ENCODE measurements around the gene AP1M2.
A peak's percentile ranks its signal among the peaks of the same experiment; 100 is the strongest.

AP1M2 gene

GRCh38 chr19:10538204-10538983 lies 48.7 kb downstream of the AP1M2 start:
- no peak overlapping the region for H3K4me3 ChIP-seq (ENCODE audit: low read depth, low read length)
- ChIA-PET CTCF (interaction anchor here (0.7 to 1.2 kb wide), 3 partner anchors 10 to 106 kb away, joined by 3 to 5 read pairs (median 5); no protein-coding TSS in a partner anchor), POLR2A (interaction anchor here (0.9 kb wide), 1 partner anchor 14 kb away, joined by 4 read pairs; no protein-coding TSS in a partner anchor)
- TF ChIP-seq ZNF121 (tag by site-specific recombination; IDR thresholded peaks at IDR 0.05) = peak; percentile 61; the same call in 1 of the 2 replicates
- TF ChIP-seq SP2 (tag by site-specific recombination; IDR thresholded peaks at IDR 0.05) = no peak
- TF ChIP-seq ZNF707 (tag by site-specific recombination; IDR thresholded peaks at IDR 0.05) = no peak
- H3K9me3 ChIP-seq (ENCODE audit: control insufficient read depth, insufficient read depth, low read depth, low read length) = no peaks in the 10 kb centered on the region
- H3K36me3 ChIP-seq (ENCODE audit: control insufficient read depth in 2 of 2, insufficient read depth in 1 of 2, low read length in 2 of 2) = no peaks in the 10 kb centered on the region
- no peak overlapping the region for H3K27ac ChIP-seq (ENCODE audit: extremely low read depth, low read depth, low read length)
- H3K4me1 ChIP-seq (ENCODE audit: control insufficient read depth, insufficient read depth, low read length) = no peaks in the 10 kb centered on the region

GRCh38 chr19:10537668-10538067 lies 49.4 kb downstream of the AP1M2 start:
- TF ChIP-seq TCF7L2 (IDR thresholded peaks at IDR 0.05; ENCODE audit: borderline replicate concordance, low read depth, low read length) (no peak), ZNF610 (tag by site-specific recombination; IDR thresholded peaks at IDR 0.05; ENCODE audit: borderline replicate concordance) (no peak), ZNF335 (tag by site-specific recombination; conservative IDR thresholded peaks at IDR 0.05) (0 out of 2 replicates have a peak, but pooled peaks have one; percentile 13), ZBTB26 (tag by site-specific recombination; optimal IDR thresholded peaks at IDR 0.05) (no peak), ZNF791 (tag by site-specific recombination; IDR thresholded peaks at IDR 0.05) (no peak), ZNF398 (tag by site-specific recombination; IDR thresholded peaks at IDR 0.05) (no peak), ZNF311 (tag by site-specific recombination; IDR thresholded peaks at IDR 0.05; ENCODE audit: borderline replicate concordance) (no peak), GLIS1 (tag by site-specific recombination; IDR thresholded peaks at IDR 0.05) (peak; percentile 58), BCL6B (tag by site-specific recombination; IDR thresholded peaks at IDR 0.05) (no peak)
- Histone ChIP-seq H3K4me3 (ENCODE audit: low read depth, low read length) (no peak overlapping the region), H3K27ac (ENCODE audit: extremely low read depth, low read depth, low read length) (no peak overlapping the region), H3K9me3 (ENCODE audit: control insufficient read depth, insufficient read depth, low read depth, low read length) (no peaks in the 10 kb centered on the region), H3K4me1 (ENCODE audit: control insufficient read depth, insufficient read depth, low read length) (no peaks in the 10 kb centered on the region), H3K36me3 (ENCODE audit: control insufficient read depth in 2 of 2, insufficient read depth in 1 of 2, low read length in 2 of 2) (no peaks in the 10 kb centered on the region)
- POLR2A ChIA-PET = interaction anchor here (0.9 kb wide), 1 partner anchor 15 kb away, joined by 4 read pairs; no protein-coding TSS in a partner anchor
- CTCF ChIA-PET = interaction anchor here (0.7 to 1.2 kb wide), 3 partner anchors 11 to 106 kb away, joined by 3 to 5 read pairs (median 5); no protein-coding TSS in a partner anchor

GRCh38 chr19:10535613-10536012 lies 51.5 kb downstream of the AP1M2 start:
- Histone ChIP-seq H3K36me3 (ENCODE audit: control insufficient read depth in 2 of 2, insufficient read depth in 1 of 2, low read length in 2 of 2) (no peaks in the 10 kb centered on the region), H3K27ac (ENCODE audit: extremely low read depth, low read depth, low read length) (no peak overlapping the region), H3K4me1 (ENCODE audit: control insufficient read depth, insufficient read depth, low read length) (no peaks in the 10 kb centered on the region), H3K9me3 (ENCODE audit: control insufficient read depth, insufficient read depth, low read depth, low read length) (no peaks in the 10 kb centered on the region), H3K4me3 (ENCODE audit: low read depth, low read length) (no peak overlapping the region)
- TF ChIP-seq GLIS1 (tag by site-specific recombination; IDR thresholded peaks at IDR 0.05) (peak; percentile 65), ZNF626 (tag by site-specific recombination; IDR thresholded peaks at IDR 0.05) (no peak)
- POLR2A ChIA-PET = interaction anchor here (0.7 to 1.7 kb wide), 2 partner anchors 8 to 162 kb away, joined by 6 to 14 read pairs; partner anchors contain the start of gene ATG4D
- CTCF ChIA-PET = interaction anchor here (0.7 to 1.2 kb wide), 3 partner anchors 25 to 56 kb away, joined by 3 to 6 read pairs (median 3); no protein-coding TSS in a partner anchor
